HepG2 (cell line): Measurements from ENCODE around the gene MRAP. TPM values are rescaled to one million over a fixed set of nuclear protein-coding genes. Genes with fewer than 3 reads are reported as not detected.

Experiments used
- CHCHD3 ChIP-seq: sonication (generic); formaldehyde crosslinking; IDR thresholded peaks from 2 replicates; pipeline ENCODE4 v1.8.0; 2022; ENCODE audit warnings: mild to moderate bottlenecking, missing genetic modification reagents, moderate library complexity
- FOSL1 ChIP-seq: sonication (generic); formaldehyde crosslinking; IDR thresholded peaks from 2 replicates; pipeline ENCODE4 v1.9.0; 2021; ENCODE audit warnings: missing genetic modification reagents, borderline replicate concordance
- FUBP1 ChIP-seq: sonication (generic); formaldehyde crosslinking; IDR thresholded peaks from 2 replicates; pipeline ENCODE4 v1.5.1; 2020; ENCODE audit warnings: missing genetic modification reagents, mild to moderate bottlenecking, borderline replicate concordance
- HMG20A ChIP-seq: IDR thresholded peaks from 2 replicates; pipeline ENCODE4 v1.6.1; 2016; ENCODE audit warnings: borderline replicate concordance
- KMT2B ChIP-seq: IDR thresholded peaks from 2 replicates; pipeline ENCODE4 v1.6.1; 2016; ENCODE audit warnings: missing genetic modification reagents, missing compliant biosample characterization
- NAIF1 ChIP-seq: sonication (generic); formaldehyde crosslinking; IDR thresholded peaks from 2 replicates; pipeline ENCODE4 v1.5.0; 2020; ENCODE audit warnings: mild to moderate bottlenecking, missing genetic modification reagents, borderline replicate concordance
- NCOA2 ChIP-seq: sonication (generic); formaldehyde crosslinking; IDR thresholded peaks from 2 replicates; pipeline ENCODE4 v1.8.0; 2022; ENCODE audit warnings: inconsistent platforms
- PTBP1 ChIP-seq: fragments of 200-400 bp; formaldehyde crosslinking; IDR thresholded peaks from 2 replicates; pipeline ENCODE4 v1.6.1; 2018; ENCODE audit warnings: low read length, low read depth; ENCODE audit not compliant: poor library complexity, severe bottlenecking
- RBM22 ChIP-seq: fragments of 200-400 bp; formaldehyde crosslinking; optimal IDR thresholded peaks from 2 replicates; pipeline ENCODE3; 2017; ENCODE audit warnings: mild to moderate bottlenecking, low read length, moderate library complexity
- SMARCE1 ChIP-seq: fragments of 450-650 bp; IDR thresholded peaks from 2 replicates; pipeline ENCODE4 v1.6.1; 2017; ENCODE audit warnings: borderline replicate concordance
- SSRP1 ChIP-seq: IDR thresholded peaks from 2 replicates; pipeline ENCODE4 v1.6.1; 2016; ENCODE audit warnings: control low read depth
- ZBTB39 ChIP-seq: sonication (generic); formaldehyde crosslinking; IDR thresholded peaks from 2 replicates; pipeline ENCODE4 v1.5.0; 2020; ENCODE audit warnings: missing genetic modification reagents
- ZBTB4 ChIP-seq: sonication (generic); formaldehyde crosslinking; IDR thresholded peaks from 2 replicates; pipeline ENCODE4 v1.4.0; 2020; ENCODE audit warnings: missing genetic modification reagents, mild to moderate bottlenecking, borderline replicate concordance
- ZNF274 ChIP-seq: sonication (generic); formaldehyde crosslinking; IDR thresholded peaks from 2 replicates; pipeline ENCODE4 v1.5.1; 2020; ENCODE audit warnings: mild to moderate bottlenecking, missing genetic modification reagents
- ZNF343 ChIP-seq: sonication (generic); formaldehyde crosslinking; IDR thresholded peaks from 2 replicates; pipeline ENCODE4 v1.4.0; 2020; ENCODE audit warnings: mild to moderate bottlenecking, missing genetic modification reagents
- ZNF484 ChIP-seq: sonication (generic); formaldehyde crosslinking; IDR thresholded peaks from 2 replicates; pipeline ENCODE4 v1.5.1; 2020; ENCODE audit warnings: mild to moderate bottlenecking, low read depth, missing genetic modification reagents, borderline replicate concordance
- ZNF503 ChIP-seq: sonication (generic); formaldehyde crosslinking; IDR thresholded peaks from 2 replicates; pipeline ENCODE4 v1.4.0; 2020; ENCODE audit warnings: missing genetic modification reagents
- ZNF746 ChIP-seq: sonication (generic); formaldehyde crosslinking; IDR thresholded peaks from 2 replicates; pipeline ENCODE4 v1.8.0; 2022; ENCODE audit warnings: mild to moderate bottlenecking, missing genetic modification reagents
- polyA plus RNA-seq, 8 experiments: library from polyadenylated mRNA; depleted of rRNA in 3 of 8; stranded (reverse) in 7 of 8; unstranded in 1 of 8; fragments of >200 nt; fragmentation: Illumina TruSeq in 4 of 8; extraction: Trizol in 4 of 8; gene quantifications; 2 replicates each; pipeline versions ENCODE4 v1.2.1 to v1.2.3, GENCODE V29; 2011 to 2016; ENCODE audit warnings: low read depth in 4 of 8, missing spikeins in 1 of 8, mixed read lengths in 1 of 8; ENCODE audit not compliant: insufficient read depth in 1 of 8
- total RNA-seq, 5 experiments: library from RNA; depleted of rRNA; stranded (reverse); fragments of >200 nt; fragmentation: Illumina TruSeq; extraction: Trizol; gene quantifications; 2 replicates each; pipeline ENCODE4 v1.2.3, GENCODE V29; 2016; ENCODE audit warnings: low read depth in 1 of 5
- TF ChIP-seq, protein P1 (sequence below): IDR thresholded peaks from 2 replicates; pipeline ENCODE4 v1.6.1; 2016

MRAP gene
- total and polyA plus RNA-seq, 2 of the 13 experiments (the other 11 are each of a cell fraction or from before 2014, with no cell fraction given) = 0.46 to 1.2 TPM

DNA sequence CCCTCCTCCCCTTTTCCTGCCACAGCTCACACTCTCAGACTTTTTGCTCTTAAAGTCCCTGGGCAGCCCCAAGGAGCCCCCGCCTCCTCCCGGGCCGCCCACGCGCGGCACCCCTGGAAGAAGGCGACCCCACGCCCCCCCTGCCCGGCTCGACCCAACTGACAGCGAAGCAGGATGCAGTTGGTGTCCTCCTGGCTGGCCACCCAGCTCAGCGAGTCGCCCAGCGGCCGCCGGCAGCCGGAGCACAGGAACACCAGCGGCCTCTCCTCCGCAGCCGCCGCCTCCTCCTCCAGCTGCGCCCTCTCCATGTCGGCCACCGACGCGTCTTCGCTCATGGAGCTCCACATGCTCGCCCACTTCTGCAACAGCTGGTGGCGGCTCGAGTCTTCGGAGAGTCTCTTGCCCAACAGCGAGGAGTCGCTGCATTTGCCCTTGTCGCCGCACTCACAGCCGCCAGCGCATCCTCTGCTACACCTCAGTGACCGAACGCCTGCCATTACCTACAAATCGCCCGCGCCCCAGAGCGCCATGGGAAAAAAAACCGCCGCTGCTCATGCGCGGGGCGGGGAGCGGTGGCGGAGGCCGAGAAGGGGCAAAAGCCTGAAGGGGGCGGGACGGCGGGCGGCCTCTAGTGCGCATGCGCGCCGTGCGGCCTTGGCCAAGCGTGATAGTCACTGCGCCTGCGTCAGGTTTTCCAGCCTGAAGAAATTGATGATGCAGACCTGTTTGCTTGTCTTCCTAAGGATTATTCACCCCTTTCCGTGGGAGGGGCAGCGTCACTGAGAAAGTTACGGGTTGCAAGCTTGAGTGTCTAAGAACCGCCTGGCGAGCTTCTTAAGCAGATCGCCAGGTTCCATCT, 19.9 kb upstream of the MRAP start, which contains the start of gene MIS18A (continued):
- TF ChIP-seq ZBTB4 = no peak
- TF ChIP-seq HMG20A (CRISPR knock-in tag) = no peak
- no peak for TF ChIP-seq FUBP1 (CRISPR knock-in tag)
- 0 out of 2 replicates have a peak, but pooled peaks have one; percentile 54 for TF ChIP-seq CHCHD3 (CRISPR knock-in tag)
- TF ChIP-seq PTBP1 = no peak
- no peak for TF ChIP-seq ZNF503
- TF ChIP-seq ZNF484 (CRISPR knock-in tag) = no peak
- peak; percentile 75; the same call in 1 of the 2 replicates for TF ChIP-seq KMT2B (CRISPR knock-in tag)
- TF ChIP-seq RBM22 = no peak
- no peak for TF ChIP-seq SMARCE1
- TF ChIP-seq NAIF1 (CRISPR knock-in tag) = no peak
- no peak for TF ChIP-seq ZNF343 (CRISPR knock-in tag)
- 0 out of 2 replicates have a peak, but pooled peaks have one; percentile 77 for TF ChIP-seq ZNF274
- no peak for TF ChIP-seq SSRP1 (CRISPR knock-in tag)
- TF ChIP-seq, protein P1, sequence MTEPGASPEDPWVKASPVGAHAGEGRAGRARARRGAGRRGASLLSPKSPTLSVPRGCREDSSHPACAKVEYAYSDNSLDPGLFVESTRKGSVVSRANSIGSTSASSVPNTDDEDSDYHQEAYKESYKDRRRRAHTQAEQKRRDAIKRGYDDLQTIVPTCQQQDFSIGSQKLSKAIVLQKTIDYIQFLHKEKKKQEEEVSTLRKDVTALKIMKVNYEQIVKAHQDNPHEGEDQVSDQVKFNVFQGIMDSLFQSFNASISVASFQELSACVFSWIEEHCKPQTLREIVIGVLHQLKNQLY = no peak
- no peak for TF ChIP-seq NCOA2
- TF ChIP-seq FOSL1 = no peak
- TF ChIP-seq ZBTB39 (CRISPR knock-in tag) = no peak
- 0 out of 2 replicates have a peak, but pooled peaks have one; percentile 11 for TF ChIP-seq ZNF746 (CRISPR knock-in tag)
